Pancreas (tissue), 10 donors: ENCODE results near the gene SLIT3. TPM values are rescaled to one million over a fixed set of nuclear protein-coding genes. Genes with fewer than 3 reads are reported as not detected.

Source experiments
- ATAC-seq, 4 donors: fragments of 200-7000 bp; cut with Tn5 transposase; one replicate each; pipeline versions ENCODE4 v1.8.0 to v1.9.1; 2020; ENCODE audit warnings: mild to moderate bottlenecking in 4 of 4, moderate library complexity in 4 of 4
- DNase-seq, 6 donors: peaks; one replicate each; pipeline ENCODE4 v3.0.0-alpha.2; 2020
- FAIRE-seq: peaks from 2 replicates; lab custom pipeline; 2012; peaks lifted over from hg19 to GRCh38; lab: Jason Lieb, UNC
- H3K27ac ChIP-seq, 4 donors: fragments of 200-600 bp; sonication (generic); 1 replicate in 3 of 4; 2 replicates in 1 of 4; pipeline versions ENCODE4 v1.5.0 to v1.8.0; 2020
- H3K27me3 ChIP-seq, 4 donors: fragments of 200-600 bp; one replicate each; pipeline ENCODE4 v1.8.0; 2021
- H3K36me3 ChIP-seq, 3 donors: fragments of 200-600 bp; sonication (generic) in 1 of 3; one replicate each; pipeline versions ENCODE4 v1.5.0 to v1.8.0; 2020 to 2021
- H3K4me1 ChIP-seq, 3 donors: fragments of 200-600 bp; one replicate each; pipeline ENCODE4 v1.8.0; 2021
- H3K4me3 ChIP-seq, 4 donors: fragments of 200-600 bp; sonication (generic) in 2 of 4; one replicate each; pipeline versions ENCODE4 v1.5.0 to v1.8.0; 2020 to 2021
- H3K9me3 ChIP-seq, 4 donors: fragments of 200-600 bp; one replicate each; pipeline ENCODE4 v1.8.0; 2021
- WGBS, 2 donors: extraction: QIAGEN DNeasy Blood & Tissue Kit; methylation state at CpG; one replicate each; pipeline ENCODE4 v1.1.7; 2013; 5-methylcytosine and 5-hydroxymethylcytosine counted together
- intact Hi-C, 3 donors: fragments of 100-400 bp; cut with DNase I; formaldehyde crosslinking; loops; one replicate each; pipeline versions ENCODE4 v1.11.1 to v1.14.2; 2022
- polyA plus RNA-seq, 2 donors: library from polyadenylated mRNA; stranded (reverse); fragments of 200-250 nt; gene quantifications; one replicate each; pipeline ENCODE4 v1.2.3, GENCODE V29; 2013
- total RNA-seq, 6 donors: library from RNA; stranded (reverse); fragmentation: NEBNext Ultra II Directional in 4 of 6; extraction: Animal tissue kit (Norgen Biotek cat#: 25700) in 4 of 6; gene quantifications; one replicate each; pipeline versions ENCODE4 v1.2.1 to v1.2.4, GENCODE V29; 2021 to 2023
- TF ChIP-seq, protein P1 (sequence below), 4 donors: fragments of 200-600 bp; sonication (generic) in 3 of 4; IDR thresholded peaks; one replicate each; pipeline versions ENCODE4 v1.5.0 to v1.8.0; 2021; ENCODE audit warnings: antibody characterized with exemption in 4 of 4
- donor health status: healthy with polysubstance abuse.
- donor health status: DM: no; HTN: no; CAD: no; lungs with moderate emphysema.
- donor health status: DM: no; HTN: no; CAD: no.
- donor health status: control.
- donor health status: control.
- donor health status: Bipolar disorder and iron deficiency.
- donor health status: DM: yes; HTN: yes; CAD: no.
- donor health status: DM: no; HTN: no; CAD: no.
- donor health status: DM: no; HTN: no; CAD: no.
- donor health status: DM: yes; HTN: yes; CAD: no.

SLIT3 gene
- total and polyA plus RNA-seq, 8 donors = 1.1 to 11.4 (median 2.1) TPM

DNA sequence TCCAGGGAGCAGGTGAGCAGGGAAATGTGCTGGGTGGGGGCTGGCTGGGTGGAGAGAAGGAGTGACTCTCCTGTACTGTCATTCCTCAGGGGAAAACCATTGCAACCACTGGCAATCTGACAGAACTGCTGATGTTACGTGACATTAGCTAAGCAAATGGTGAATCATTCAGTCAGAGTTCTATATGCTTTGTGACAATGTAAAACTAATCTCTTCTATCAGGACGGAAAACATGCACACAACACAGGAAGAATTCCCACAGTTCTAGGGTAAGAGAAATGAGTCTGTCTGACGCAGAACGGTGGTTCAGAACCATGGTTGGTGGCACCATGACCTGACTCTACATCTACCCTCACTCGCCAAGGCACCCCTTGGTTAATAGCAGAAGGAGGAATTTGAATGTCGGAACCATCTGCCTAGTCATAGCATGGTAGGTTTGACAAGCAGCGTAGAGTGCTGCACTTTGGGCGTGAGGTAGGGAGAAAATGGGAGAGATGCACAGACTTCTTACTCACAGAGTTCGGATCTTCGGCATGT lies 478.1 kb downstream of the SLIT3 start:
- Histone ChIP-seq H3K4me3 (no peak overlapping the region), H3K27ac (no peak overlapping the region), H3K27me3 (peaks cover 0 to 4% (median 0%) of the 10 kb centered on the region in 4 donors), H3K9me3 (no peaks in the 10 kb centered on the region), H3K36me3 (no peaks in the 10 kb centered on the region), H3K4me1 (no peaks in the 10 kb centered on the region)
- intact Hi-C loops = no loop called here
- FAIRE-seq (no peak), DNase-seq (no peak), ATAC-seq (no peak)
- WGBS, 2 donors = 80 to 90% methylated on average over 10 of the region's 10 CpGs
- TF ChIP-seq, protein P1, sequence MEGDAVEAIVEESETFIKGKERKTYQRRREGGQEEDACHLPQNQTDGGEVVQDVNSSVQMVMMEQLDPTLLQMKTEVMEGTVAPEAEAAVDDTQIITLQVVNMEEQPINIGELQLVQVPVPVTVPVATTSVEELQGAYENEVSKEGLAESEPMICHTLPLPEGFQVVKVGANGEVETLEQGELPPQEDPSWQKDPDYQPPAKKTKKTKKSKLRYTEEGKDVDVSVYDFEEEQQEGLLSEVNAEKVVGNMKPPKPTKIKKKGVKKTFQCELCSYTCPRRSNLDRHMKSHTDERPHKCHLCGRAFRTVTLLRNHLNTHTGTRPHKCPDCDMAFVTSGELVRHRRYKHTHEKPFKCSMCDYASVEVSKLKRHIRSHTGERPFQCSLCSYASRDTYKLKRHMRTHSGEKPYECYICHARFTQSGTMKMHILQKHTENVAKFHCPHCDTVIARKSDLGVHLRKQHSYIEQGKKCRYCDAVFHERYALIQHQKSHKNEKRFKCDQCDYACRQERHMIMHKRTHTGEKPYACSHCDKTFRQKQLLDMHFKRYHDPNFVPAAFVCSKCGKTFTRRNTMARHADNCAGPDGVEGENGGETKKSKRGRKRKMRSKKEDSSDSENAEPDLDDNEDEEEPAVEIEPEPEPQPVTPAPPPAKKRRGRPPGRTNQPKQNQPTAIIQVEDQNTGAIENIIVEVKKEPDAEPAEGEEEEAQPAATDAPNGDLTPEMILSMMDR (IDR thresholded peaks at IDR 0.05) = no peak

DNA sequence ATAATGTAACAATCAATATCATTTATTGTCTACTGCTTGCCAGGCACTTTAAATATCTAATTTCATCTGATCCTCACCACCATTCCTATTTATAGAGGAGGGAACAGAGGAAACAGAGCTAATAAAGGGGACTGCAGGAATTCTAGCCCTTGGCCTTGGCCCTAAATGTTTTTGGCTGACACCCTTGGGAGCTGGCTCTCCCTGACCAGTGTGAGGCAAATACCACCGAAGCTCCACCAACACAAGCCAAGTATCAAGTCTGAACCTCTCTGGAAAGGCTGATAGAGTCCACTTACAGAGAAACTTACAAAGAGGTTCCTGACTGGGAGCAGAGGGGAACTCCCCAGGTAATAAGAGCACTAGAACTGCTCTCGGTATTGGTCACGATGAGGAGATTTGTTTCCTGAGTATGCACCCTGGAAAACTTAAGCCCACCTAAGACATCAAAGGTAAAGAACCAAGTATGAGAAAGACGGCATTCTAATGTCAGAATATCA lies 478.6 kb downstream of the SLIT3 start:
- no peak overlapping the region for H3K4me3 ChIP-seq
- H3K27ac ChIP-seq = no peak overlapping the region
- H3K36me3 ChIP-seq = no peaks in the 10 kb centered on the region
- no peak for DNase-seq
- no peaks in the 10 kb centered on the region for H3K9me3 ChIP-seq
- no peak for ATAC-seq
- TF ChIP-seq, protein P1 (IDR thresholded peaks at IDR 0.05) = no peak
- intact Hi-C loops = no loop called here
- H3K27me3 ChIP-seq = peaks cover 0 to 4% (median 0%) of the 10 kb centered on the region in 4 donors
- FAIRE-seq = no peak
- 58 to 67% methylated on average over 4 of the region's 4 CpGs for WGBS, 2 donors
- H3K4me1 ChIP-seq = no peaks in the 10 kb centered on the region

DNA sequence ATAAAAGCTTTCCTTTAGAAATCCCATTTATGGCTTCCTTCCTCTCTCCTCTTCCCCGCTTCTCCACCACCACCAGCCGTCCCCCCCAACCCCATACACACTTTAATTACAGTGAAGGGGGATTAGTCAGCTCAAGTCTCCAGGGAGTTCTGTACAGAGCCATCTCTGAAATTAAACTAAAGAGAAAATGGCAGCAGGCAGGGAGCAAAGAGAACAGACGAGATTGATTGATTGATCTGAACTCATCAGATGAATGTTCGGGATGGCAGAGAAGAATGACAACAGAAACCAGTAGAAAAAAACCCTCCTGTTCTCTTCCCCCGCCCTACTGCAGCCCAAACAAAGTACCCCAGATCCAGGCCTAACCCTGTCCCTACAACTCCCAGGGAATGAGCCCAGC lies 480.1 kb downstream of the SLIT3 start:
- Histone ChIP-seq H3K36me3 (no peaks in the 10 kb centered on the region), H3K4me1 (no peaks in the 10 kb centered on the region), H3K4me3 (no peak overlapping the region), H3K9me3 (no peaks in the 10 kb centered on the region), H3K27ac (no peak overlapping the region), H3K27me3 (peaks cover 0 to 4% (median 0%) of the 10 kb centered on the region in 4 donors)
- intact Hi-C loops = no loop called here
- TF ChIP-seq, protein P1 (IDR thresholded peaks at IDR 0.05) = no peak
- FAIRE-seq = no peak
- no peak for ATAC-seq
- WGBS, 2 donors = 70 to 88% methylated on average over 5 of the region's 5 CpGs
- no peak for DNase-seq

DNA sequence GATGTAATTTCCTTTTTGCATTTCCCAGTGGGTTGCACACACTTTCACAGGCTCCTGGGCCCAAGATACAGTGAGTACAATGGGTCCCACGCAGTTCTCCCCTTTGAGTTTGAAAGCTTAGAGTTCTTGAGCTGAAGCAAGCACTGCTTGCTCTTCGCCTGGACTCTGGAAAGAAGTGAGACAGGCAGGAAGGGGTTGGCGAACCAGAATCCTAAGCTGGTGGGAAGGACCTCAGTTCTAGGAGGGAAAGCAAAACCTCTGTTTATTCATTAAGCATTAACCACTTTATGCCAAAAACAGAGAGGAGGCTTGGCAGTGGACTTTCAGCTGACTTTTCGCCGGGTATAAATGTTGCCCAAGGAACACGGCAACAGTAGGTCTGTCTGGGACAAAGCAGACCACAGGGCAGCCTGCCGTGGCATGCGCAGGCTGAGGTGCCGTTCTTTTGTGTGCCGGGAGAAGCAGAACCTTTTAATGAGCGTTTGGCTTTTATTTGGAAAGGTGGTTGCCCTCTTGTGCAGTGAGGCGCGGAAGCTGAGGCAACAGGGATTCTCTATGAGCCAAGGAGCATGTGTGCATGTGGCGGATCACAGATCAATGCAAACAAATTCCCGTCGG lies 481.8 kb downstream of the SLIT3 start:
- H3K9me3 ChIP-seq = no peaks in the 10 kb centered on the region
- ATAC-seq = peak in 1 of 4 donors; percentile 32
- WGBS, 2 donors = 36 to 39% methylated on average over 16 of the region's 16 CpGs
- FAIRE-seq = no peak
- DNase-seq = no peak
- no peak overlapping the region for H3K27ac ChIP-seq
- H3K4me1 ChIP-seq = no peaks in the 10 kb centered on the region
- TF ChIP-seq, protein P1 (IDR thresholded peaks at IDR 0.05) = no peak
- no peaks in the 10 kb centered on the region for H3K36me3 ChIP-seq
- peaks cover 0 to 4% (median 0%) of the 10 kb centered on the region in 4 donors for H3K27me3 ChIP-seq
- no peak overlapping the region for H3K4me3 ChIP-seq
- intact Hi-C loops = no loop called here

DNA sequence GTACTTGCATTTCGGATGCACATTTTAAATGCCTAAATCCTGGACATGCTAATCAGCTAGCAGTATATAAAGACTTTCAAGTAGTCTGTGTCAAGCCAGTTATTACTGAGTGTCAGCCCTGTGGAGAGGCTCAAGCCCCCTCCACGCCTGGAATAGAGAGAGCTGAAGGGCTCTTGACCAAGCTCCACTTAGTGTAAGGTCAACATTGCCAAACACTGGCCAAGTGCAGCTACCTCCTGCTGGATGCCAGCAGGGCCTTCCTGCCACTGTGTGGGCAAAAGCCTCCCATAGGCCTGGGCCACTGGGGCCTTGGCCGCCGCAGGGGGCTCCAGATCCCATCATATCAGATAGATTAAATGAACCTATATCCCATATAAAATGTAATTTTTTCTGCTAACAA lies 482.4 kb downstream of the SLIT3 start:
- no peak for ATAC-seq
- intact Hi-C loops = no loop called here
- peaks cover 0 to 4% (median 0%) of the 10 kb centered on the region in 4 donors for H3K27me3 ChIP-seq
- H3K36me3 ChIP-seq = no peaks in the 10 kb centered on the region
- H3K27ac ChIP-seq = no peak overlapping the region
- H3K9me3 ChIP-seq = no peaks in the 10 kb centered on the region
- FAIRE-seq = no peak
- WGBS, 2 donors = 68 to 86% methylated on average over 4 of the region's 4 CpGs
- TF ChIP-seq, protein P1 (IDR thresholded peaks at IDR 0.05) = no peak
- no peaks in the 10 kb centered on the region for H3K4me1 ChIP-seq
- no peak for DNase-seq
- no peak overlapping the region for H3K4me3 ChIP-seq
